ENCODE measurements around the gene INPP4B. TPM values are rescaled to one million over a fixed set of nuclear protein-coding genes. Genes with fewer than 3 reads are reported as not detected.

INPP4B gene
- total RNA-seq, 1 experiment from 2014 or later: 17.6 TPM

GRCh38 chr4:142566777-142567176 is 279.3 kb downstream of the INPP4B start:
- POLR2A ChIA-PET: no interaction called here
- Mint-ChIP-seq H3K27me3 (ENCODE audit: insufficient read depth, unreplicated experiment) (no peaks in the 10 kb centered on the region), H3K4me3 (ENCODE audit: unreplicated experiment) (no peak overlapping the region), H3K36me3 (ENCODE audit: insufficient read depth, unreplicated experiment) (no peaks in the 10 kb centered on the region), H3K4me1 (ENCODE audit: insufficient read depth, unreplicated experiment) (peaks cover 13% of the 10 kb centered on the region), H3K27ac (ENCODE audit: low read depth, unreplicated experiment) (no peak overlapping the region), H3K9me3 (ENCODE audit: unreplicated experiment) (peaks cover 6% of the 10 kb centered on the region)
- intact Hi-C loops (cut with micrococcal nuclease): no loop called here
- no TSS peak for BruUV-seq (replicated peaks)
- CTCF ChIA-PET: no interaction called here
- no peak for TF ChIP-seq CTCF (IDR thresholded peaks at IDR 0.05; ENCODE audit: unreplicated experiment)
- DNase-seq (ENCODE audit: unreplicated experiment): no peak

GRCh38 chr4:142566243-142566642 is 279.9 kb downstream of the INPP4B start:
- BruUV-seq (replicated peaks): no TSS peak
- ChIA-PET POLR2A (interaction anchor here (0.6 kb wide), 1 partner anchor 9 kb away, joined by 3 read pairs; no protein-coding TSS in a partner anchor), CTCF (interaction anchor here (0.7 kb wide), 1 partner anchor 273 kb away, joined by 4 read pairs; no protein-coding TSS in a partner anchor)
- TF ChIP-seq CTCF (IDR thresholded peaks at IDR 0.05; ENCODE audit: unreplicated experiment): no peak
- Mint-ChIP-seq H3K4me3 (ENCODE audit: unreplicated experiment) (no peak overlapping the region), H3K27ac (ENCODE audit: low read depth, unreplicated experiment) (no peak overlapping the region), H3K9me3 (ENCODE audit: unreplicated experiment) (peaks cover 6% of the 10 kb centered on the region), H3K4me1 (ENCODE audit: insufficient read depth, unreplicated experiment) (peaks cover 13% of the 10 kb centered on the region), H3K36me3 (ENCODE audit: insufficient read depth, unreplicated experiment) (no peaks in the 10 kb centered on the region), H3K27me3 (ENCODE audit: insufficient read depth, unreplicated experiment) (no peaks in the 10 kb centered on the region)
- DNase-seq (ENCODE audit: unreplicated experiment): no peak
- intact Hi-C loops (cut with micrococcal nuclease): no loop called here

- Mint-ChIP-seq H3K9me3 (ENCODE audit: unreplicated experiment) (peaks cover 6% of the 10 kb centered on the region), H3K27me3 (ENCODE audit: insufficient read depth, unreplicated experiment) (no peaks in the 10 kb centered on the region), H3K36me3 (ENCODE audit: insufficient read depth, unreplicated experiment) (no peaks in the 10 kb centered on the region), H3K4me3 (ENCODE audit: unreplicated experiment) (no peak overlapping the region), H3K4me1 (ENCODE audit: insufficient read depth, unreplicated experiment) (peaks cover 13% of the 10 kb centered on the region), H3K27ac (ENCODE audit: low read depth, unreplicated experiment) (no peak overlapping the region)
- no TSS peak for BruUV-seq (replicated peaks)
- intact Hi-C loops (cut with micrococcal nuclease): no loop called here
- no peak for DNase-seq (ENCODE audit: unreplicated experiment)
- ChIA-PET POLR2A (interaction anchor here (0.6 kb wide), 1 partner anchor 10 kb away, joined by 3 read pairs; no protein-coding TSS in a partner anchor), CTCF (interaction anchor here (0.7 kb wide), 1 partner anchor 274 kb away, joined by 4 read pairs; no protein-coding TSS in a partner anchor)
- no peak for TF ChIP-seq CTCF (IDR thresholded peaks at IDR 0.05; ENCODE audit: unreplicated experiment)
Measured at GRCh38 chr4:142565771-142566170, 280.3 kb downstream of the INPP4B start.

- intact Hi-C loops (cut with micrococcal nuclease): no loop called here
- peak; percentile 29 for DNase-seq (ENCODE audit: unreplicated experiment)
- Mint-ChIP-seq H3K36me3 (ENCODE audit: insufficient read depth, unreplicated experiment) (no peaks in the 10 kb centered on the region), H3K4me3 (ENCODE audit: unreplicated experiment) (no peak overlapping the region), H3K27me3 (ENCODE audit: insufficient read depth, unreplicated experiment) (no peaks in the 10 kb centered on the region), H3K4me1 (ENCODE audit: insufficient read depth, unreplicated experiment) (peaks cover 13% of the 10 kb centered on the region), H3K27ac (ENCODE audit: low read depth, unreplicated experiment) (no peak overlapping the region), H3K9me3 (ENCODE audit: unreplicated experiment) (peaks cover 6% of the 10 kb centered on the region)
- BruUV-seq (replicated peaks): no TSS peak
- ChIA-PET CTCF (interaction anchor here (0.6 kb wide), 1 partner anchor 9 kb away, joined by 3 read pairs; no protein-coding TSS in a partner anchor), POLR2A (no interaction called here)
- TF ChIP-seq CTCF (IDR thresholded peaks at IDR 0.05; ENCODE audit: unreplicated experiment): no peak
Measured at GRCh38 chr4:142563682-142564291, 282.3 kb downstream of the INPP4B start.
